Measurements from ENCODE around the gene FAM184B. TPM values are rescaled to one million over a fixed set of nuclear protein-coding genes. Genes with fewer than 3 reads are reported as not detected.

The FAM184B gene
- total RNA-seq, 1 experiment from 2014 or later, result 0.09 TPM

DNA sequence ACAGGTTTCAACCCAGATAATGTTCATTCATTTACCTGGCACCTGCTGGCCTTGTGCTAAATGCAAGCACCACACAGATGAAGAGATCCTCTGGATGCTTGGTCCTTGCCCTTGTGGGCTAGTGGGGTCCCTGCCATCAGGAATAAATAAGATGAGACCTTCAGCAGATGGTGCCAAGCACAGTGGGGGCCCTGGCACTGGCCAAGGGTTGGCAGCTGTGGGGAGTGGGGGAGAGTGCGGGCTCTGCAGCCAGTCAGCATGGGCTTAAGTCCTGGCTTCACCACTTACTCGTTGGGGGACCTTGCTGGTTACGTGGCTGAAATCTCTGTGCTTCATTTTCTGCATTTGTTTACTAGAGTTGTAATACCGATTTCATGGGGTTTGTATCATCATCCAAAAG, 197.5 kb downstream of the FAM184B start:
- Mint-ChIP-seq H3K36me3 (ENCODE audit: insufficient read depth, unreplicated experiment) (peaks cover 15% of the 10 kb centered on the region), H3K4me1 (ENCODE audit: low read depth, unreplicated experiment) (no peaks in the 10 kb centered on the region), H3K9me3 (ENCODE audit: low read depth, unreplicated experiment) (no peaks in the 10 kb centered on the region), H3K4me3 (ENCODE audit: low read depth, unreplicated experiment) (no peak overlapping the region), H3K27me3 (ENCODE audit: unreplicated experiment) (no peaks in the 10 kb centered on the region), H3K27ac (ENCODE audit: unreplicated experiment) (no peak overlapping the region)
- intact Hi-C loops (cut with micrococcal nuclease; ENCODE audit: unreplicated experiment), result no loop called here
- no TSS peak for BruUV-seq (replicated peaks)
- CTCF ChIA-PET, result no interaction called here
- TF ChIP-seq CTCF (IDR thresholded peaks at IDR 0.05; ENCODE audit: unreplicated experiment), result no peak
- no peak for DNase-seq

- TF ChIP-seq CTCF (IDR thresholded peaks at IDR 0.05; ENCODE audit: unreplicated experiment), result no peak
- no peak for DNase-seq
Measured at GRCh38 chr4:17583276-17583675, 198.1 kb downstream of the FAM184B start.

DNA sequence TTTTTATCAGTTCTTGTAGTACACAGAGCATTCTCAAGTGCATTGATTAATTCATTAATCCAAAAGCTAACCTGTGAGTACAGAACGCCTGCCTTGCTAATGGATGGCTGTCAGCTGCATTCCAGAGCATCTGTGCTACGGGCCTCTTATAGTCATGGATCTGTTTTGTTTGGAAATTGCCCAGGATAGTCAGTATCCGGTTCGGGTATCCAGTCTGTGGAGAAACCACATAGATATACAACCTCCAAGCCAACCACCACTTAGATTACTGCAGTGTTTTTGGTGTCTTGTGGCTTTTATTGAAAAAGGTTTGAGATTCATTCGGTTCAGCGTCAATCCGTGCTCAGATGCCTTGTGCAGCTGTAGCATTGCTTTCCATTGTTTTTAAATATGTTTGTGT, 200.5 kb downstream of the FAM184B start:
- H3K9me3 Mint-ChIP-seq (ENCODE audit: low read depth, unreplicated experiment), result no peaks in the 10 kb centered on the region
- intact Hi-C loops (cut with micrococcal nuclease; ENCODE audit: unreplicated experiment), result no loop called here
- no peak for DNase-seq
- H3K36me3 Mint-ChIP-seq (ENCODE audit: insufficient read depth, unreplicated experiment), result peaks cover 32% of the 10 kb centered on the region
- H3K4me3 Mint-ChIP-seq (ENCODE audit: low read depth, unreplicated experiment), result no peak overlapping the region
- H3K27ac Mint-ChIP-seq (ENCODE audit: unreplicated experiment), result no peak overlapping the region
- no peak for TF ChIP-seq CTCF (IDR thresholded peaks at IDR 0.05; ENCODE audit: unreplicated experiment)
- no TSS peak for BruUV-seq (replicated peaks)
- no peaks in the 10 kb centered on the region for H3K27me3 Mint-ChIP-seq (ENCODE audit: unreplicated experiment)
- no peaks in the 10 kb centered on the region for H3K4me1 Mint-ChIP-seq (ENCODE audit: low read depth, unreplicated experiment)
- CTCF ChIA-PET, result no interaction called here

More at GRCh38 chr4:17583276-17583675, 198.1 kb downstream of the FAM184B start:
- intact Hi-C loops (cut with micrococcal nuclease; ENCODE audit: unreplicated experiment), result no loop called here
- BruUV-seq (replicated peaks), result no TSS peak
- Mint-ChIP-seq H3K4me1 (ENCODE audit: low read depth, unreplicated experiment) (no peaks in the 10 kb centered on the region), H3K9me3 (ENCODE audit: low read depth, unreplicated experiment) (no peaks in the 10 kb centered on the region), H3K36me3 (ENCODE audit: insufficient read depth, unreplicated experiment) (peaks cover 16% of the 10 kb centered on the region), H3K4me3 (ENCODE audit: low read depth, unreplicated experiment) (no peak overlapping the region), H3K27me3 (ENCODE audit: unreplicated experiment) (no peaks in the 10 kb centered on the region), H3K27ac (ENCODE audit: unreplicated experiment) (no peak overlapping the region)
- CTCF ChIA-PET, result no interaction called here

Other genes starting within 250 kb of the FAM184B start
- 70.6 and 123 TPM in 2 replicates for gene LAP3, start 204.4 kb downstream of the FAM184B start, total RNA-seq (2022)
- 27.2 and 33.3 TPM in 2 replicates for gene MED28, start 167.0 kb downstream of the FAM184B start, total RNA-seq (2022)
- 34.8 and 39.0 TPM in 2 replicates for gene DCAF16, start 29.1 kb upstream of the FAM184B start, total RNA-seq (2022)
- gene NCAPG, start 29.4 kb upstream of the FAM184B start, total RNA-seq (2022), result 26.9 and 35.3 TPM in 2 replicates
- gene LCORL, start 240.1 kb upstream of the FAM184B start, total RNA-seq (2022), result 14.4 and 15.4 TPM in 2 replicates